ENCODE measurements around the gene DMGDH. TPM values are rescaled to one million over a fixed set of nuclear protein-coding genes. Genes with fewer than 3 reads are reported as not detected.

DMGDH gene
- total RNA-seq, 1 experiment from 2014 or later: not detected

DNA sequence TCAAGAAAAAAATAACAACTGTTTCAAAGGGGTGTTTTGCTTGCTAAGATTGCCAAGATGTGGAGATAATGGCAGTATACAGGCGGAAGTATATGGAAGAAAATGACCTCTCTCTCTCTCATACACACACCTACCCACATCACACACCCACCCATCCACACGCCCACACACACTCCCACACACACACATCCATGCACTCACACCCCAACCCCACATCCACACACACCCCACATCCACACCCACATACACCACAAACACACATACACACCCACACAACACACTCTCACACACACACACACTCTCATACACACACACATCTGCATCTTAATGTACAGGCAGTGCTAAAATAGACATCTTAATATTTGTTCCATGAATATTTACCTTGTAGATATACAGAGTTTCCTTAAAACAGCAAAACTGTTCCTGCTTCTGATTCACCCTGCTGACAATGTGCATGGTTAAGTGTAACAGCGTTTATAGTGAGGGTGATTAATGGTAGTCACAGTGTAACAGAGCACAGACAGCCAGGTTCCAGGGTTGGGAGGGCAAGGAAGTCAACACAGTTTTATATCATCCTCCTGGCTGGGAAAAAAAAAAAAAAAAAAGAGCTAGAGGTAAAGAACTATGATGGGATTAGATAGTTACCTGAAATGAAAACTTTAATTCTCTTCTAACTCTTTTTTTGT is 8.3 kb upstream of the DMGDH start:
- no peaks in the 10 kb centered on the region for H3K9me3 ChIP-seq
- H3K4me3 ChIP-seq: no peak overlapping the region
- no peak for DNase-seq
- H3K36me3 ChIP-seq: no peaks in the 10 kb centered on the region
- no peaks in the 10 kb centered on the region for H3K27me3 ChIP-seq

- H3K36me3 ChIP-seq: no peaks in the 10 kb centered on the region
- DNase-seq: no peak
- no peak overlapping the region for H3K4me3 ChIP-seq
- H3K9me3 ChIP-seq: no peaks in the 10 kb centered on the region
- H3K27me3 ChIP-seq: no peaks in the 10 kb centered on the region
These were observed 7.3 kb upstream of the DMGDH start for GRCh38 chr5:79076819-79077218.

DNA sequence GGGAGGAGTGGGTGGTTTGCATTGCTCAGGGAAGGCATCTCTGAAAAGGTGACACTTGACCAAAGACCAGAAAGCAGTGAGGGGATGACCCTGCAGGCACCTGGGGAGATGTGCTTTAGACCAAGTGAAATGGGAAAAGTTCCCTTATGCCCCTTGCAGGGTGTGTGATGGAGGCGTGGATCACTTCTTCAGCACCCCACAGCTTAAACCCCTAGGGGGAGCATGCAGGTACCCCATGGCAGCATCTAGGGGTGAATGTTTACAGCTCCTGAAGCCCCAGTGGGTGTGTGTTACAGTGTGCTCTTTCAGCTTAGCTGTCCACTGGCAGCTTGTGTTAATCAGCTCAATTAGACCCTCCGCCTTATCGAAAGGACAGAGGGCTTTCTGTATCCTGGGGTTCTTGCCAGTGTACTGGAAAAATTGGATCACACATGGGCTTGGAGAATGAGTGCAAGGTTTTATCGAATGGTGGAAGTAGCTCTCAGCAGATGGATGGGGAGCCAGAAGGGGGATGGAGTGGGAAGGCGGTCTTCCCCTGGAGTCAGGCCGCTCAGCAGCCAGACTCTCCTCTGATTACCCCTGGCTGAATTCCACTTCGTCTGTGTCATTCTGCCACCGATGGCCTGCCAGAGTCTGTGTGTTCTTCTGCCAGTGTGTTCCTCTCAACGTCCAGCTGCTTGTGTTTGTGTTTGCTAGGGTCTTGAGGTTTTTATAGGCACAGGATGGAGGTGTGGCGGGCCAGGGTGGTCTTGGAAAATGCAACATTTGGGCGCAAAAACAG is 6.4 kb upstream of the DMGDH start:
- H3K9me3 ChIP-seq: no peaks in the 10 kb centered on the region
- H3K36me3 ChIP-seq: no peaks in the 10 kb centered on the region
- no peak for DNase-seq
- no peaks in the 10 kb centered on the region for H3K27me3 ChIP-seq
- H3K4me3 ChIP-seq: no peak overlapping the region

DNA sequence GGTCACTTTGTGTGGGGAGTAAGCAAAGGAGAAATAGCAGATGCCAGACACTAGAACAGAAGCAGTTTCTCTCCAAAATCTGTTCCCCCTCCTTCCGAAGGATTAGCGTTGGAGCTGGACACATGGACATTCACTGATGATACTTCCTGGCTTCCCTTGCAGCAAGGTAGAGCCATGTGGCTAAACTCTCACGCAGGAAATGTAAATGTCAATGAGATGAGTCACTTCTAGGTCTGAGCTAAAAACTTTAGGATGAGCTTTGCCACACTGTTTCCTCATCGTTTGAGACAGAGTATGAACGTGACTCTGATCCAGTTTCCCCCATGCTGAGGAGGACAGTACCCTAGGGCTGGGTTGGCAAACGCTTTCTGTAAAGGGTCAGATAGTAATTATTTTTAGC is 5.2 kb upstream of the DMGDH start:
- Histone ChIP-seq H3K4me3 (no peak overlapping the region), H3K9me3 (no peaks in the 10 kb centered on the region), H3K27me3 (no peaks in the 10 kb centered on the region), H3K36me3 (no peaks in the 10 kb centered on the region)
- peak; percentile 6 for DNase-seq

DNA sequence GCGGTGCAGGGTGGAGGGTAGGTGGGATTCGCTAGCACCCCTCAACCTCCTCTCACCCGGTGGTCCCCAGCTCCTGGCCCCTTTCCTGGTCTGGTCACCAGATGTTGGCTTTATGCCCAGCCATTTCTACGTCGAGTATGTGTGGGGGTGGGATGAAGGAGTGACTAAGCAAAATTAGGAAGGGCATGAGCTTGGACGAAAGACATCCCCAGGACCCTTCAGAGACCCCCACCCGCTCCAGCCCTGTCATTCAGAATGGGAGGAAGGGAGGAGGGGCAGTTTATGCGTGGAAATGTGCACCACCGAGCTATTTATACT is 835 bp upstream of the DMGDH start:
- no peaks in the 10 kb centered on the region for H3K27me3 ChIP-seq
- DNase-seq: no peak
- no peaks in the 10 kb centered on the region for H3K36me3 ChIP-seq
- H3K9me3 ChIP-seq: no peaks in the 10 kb centered on the region
- no peak overlapping the region for H3K4me3 ChIP-seq

DNA sequence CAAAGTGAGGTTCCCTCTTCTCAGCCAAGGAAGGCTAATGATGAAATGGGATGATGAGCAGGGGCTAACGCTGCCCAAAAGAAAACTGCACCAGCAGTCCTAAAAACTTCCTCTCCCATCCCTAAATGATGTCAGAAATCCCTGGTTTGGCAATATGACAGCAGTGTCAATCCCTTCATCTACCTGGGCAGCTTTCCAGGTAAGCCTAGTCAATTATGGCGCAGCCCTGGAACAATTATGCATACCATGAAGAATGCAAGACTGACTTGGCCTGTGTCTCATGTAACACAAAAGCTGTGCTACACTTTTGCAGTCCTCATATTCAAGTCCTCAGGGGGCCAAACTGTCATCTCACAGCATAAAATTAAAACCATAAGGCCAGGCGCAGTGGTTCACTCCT is 7.0 kb downstream of the DMGDH start:
- no peak overlapping the region for H3K4me3 ChIP-seq

DNA sequence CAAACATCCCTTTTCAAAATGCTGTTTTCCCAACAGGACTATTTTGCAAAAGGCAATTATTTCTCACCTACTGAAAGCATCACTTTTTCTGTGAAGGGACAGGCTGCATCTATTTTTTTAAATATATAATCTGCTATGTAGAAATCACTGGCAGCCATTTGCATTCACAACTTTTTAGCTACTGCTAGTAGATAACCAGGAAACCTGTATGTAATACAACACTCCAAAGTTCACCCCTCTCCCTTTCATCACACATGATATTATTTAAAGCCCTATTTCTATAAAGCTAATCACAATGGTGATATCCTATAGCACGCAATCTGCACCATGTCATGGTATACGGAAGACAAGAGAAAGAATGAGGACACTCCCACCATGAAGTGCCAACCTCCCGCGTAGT is 9.8 kb downstream of the DMGDH start:
- Histone ChIP-seq H3K27me3 (peaks cover 8% of the 10 kb centered on the region; the same call in 1 of the 2 replicates), H3K36me3 (no peaks in the 10 kb centered on the region), H3K9me3 (no peaks in the 10 kb centered on the region), H3K4me3 (no peak overlapping the region)
- DNase-seq: no peak

More for the DNA sequence above, 7.0 kb downstream of the DMGDH start:
- DNase-seq: no peak
- Histone ChIP-seq H3K9me3 (no peaks in the 10 kb centered on the region), H3K27me3 (no peaks in the 10 kb centered on the region; the same call in 1 of the 2 replicates), H3K36me3 (no peaks in the 10 kb centered on the region)

DNA sequence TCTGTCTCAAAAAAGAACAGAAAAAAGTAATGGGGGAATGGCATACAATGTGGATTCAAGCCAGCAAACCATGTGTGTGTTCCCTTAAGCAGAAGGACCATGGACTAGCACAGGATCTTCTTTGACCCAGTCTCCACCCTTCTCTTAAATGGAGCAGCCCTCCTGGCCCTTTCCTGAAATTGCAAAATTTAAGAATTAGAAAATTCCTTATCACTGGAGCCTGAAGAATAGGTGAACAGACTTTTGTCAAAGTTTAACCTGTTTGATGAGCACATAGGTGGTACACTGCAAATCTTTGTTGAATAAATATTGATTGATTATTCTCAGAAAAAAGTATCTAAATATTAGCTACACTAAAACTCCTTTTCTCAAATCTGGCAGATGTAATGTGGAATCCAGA is 12.6 kb downstream of the DMGDH start:
- Histone ChIP-seq H3K9me3 (peaks cover 3% of the 10 kb centered on the region; the same call in 1 of the 2 replicates), H3K4me3 (no peak overlapping the region), H3K36me3 (no peaks in the 10 kb centered on the region), H3K27me3 (peaks cover 8% of the 10 kb centered on the region; the same call in 1 of the 2 replicates)
- no peak for DNase-seq

DNA sequence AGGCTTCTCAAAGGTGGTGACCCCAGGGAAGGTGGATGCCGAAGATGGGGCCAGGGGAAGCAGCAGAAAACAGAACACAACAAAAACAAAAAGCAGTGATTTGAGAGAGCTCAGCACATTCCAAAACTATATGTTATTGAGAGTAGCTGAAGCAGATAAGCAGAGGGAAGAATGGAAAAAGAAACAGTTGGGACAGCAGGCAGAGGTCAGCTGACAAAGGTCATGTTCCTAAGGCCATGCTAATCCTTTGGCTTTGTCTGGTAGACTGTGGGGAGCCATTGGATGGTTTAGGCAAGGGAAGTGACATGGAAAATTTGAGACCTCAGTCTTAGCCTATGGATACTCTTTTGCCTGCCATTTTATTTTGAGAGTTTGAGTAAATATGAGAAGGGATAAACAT is 14.5 kb downstream of the DMGDH start:
- H3K36me3 ChIP-seq: no peaks in the 10 kb centered on the region
- peaks cover 3% of the 10 kb centered on the region; the same call in 1 of the 2 replicates for H3K9me3 ChIP-seq
- peaks cover 8% of the 10 kb centered on the region; the same call in 1 of the 2 replicates for H3K27me3 ChIP-seq
- no peak for DNase-seq
- no peak overlapping the region for H3K4me3 ChIP-seq

DNA sequence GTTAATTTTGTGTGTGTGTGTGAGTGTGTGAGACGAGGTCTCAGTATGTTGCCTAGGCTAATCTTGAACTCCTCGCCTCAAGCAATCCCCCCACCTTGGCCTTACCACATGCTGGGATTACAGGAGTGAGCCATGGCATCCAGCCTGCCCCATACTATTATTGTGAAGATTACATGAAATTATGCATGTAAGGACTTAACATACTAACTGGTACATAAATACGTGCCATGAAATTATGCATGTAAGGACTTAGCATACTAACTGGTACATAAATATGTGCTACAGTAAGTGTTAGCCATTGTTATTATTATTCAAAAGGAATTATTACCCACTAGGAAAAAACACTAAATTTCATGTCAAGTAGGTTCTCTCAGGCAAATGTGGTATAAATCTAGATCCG is 16.2 kb downstream of the DMGDH start:
- peaks cover 3% of the 10 kb centered on the region; the same call in 1 of the 2 replicates for H3K9me3 ChIP-seq
- DNase-seq: no peak
- peaks cover 8% of the 10 kb centered on the region; the same call in 1 of the 2 replicates for H3K27me3 ChIP-seq
- H3K36me3 ChIP-seq: no peaks in the 10 kb centered on the region
- H3K4me3 ChIP-seq: no peak overlapping the region

GRCh38 chr5:79050498-79050897 is 19.0 kb downstream of the DMGDH start:
- no peak for DNase-seq
- Histone ChIP-seq H3K9me3 (peaks cover 3% of the 10 kb centered on the region; the same call in 1 of the 2 replicates), H3K36me3 (no peaks in the 10 kb centered on the region), H3K4me3 (no peak overlapping the region), H3K27me3 (0 out of 2 replicates have a peak, but pooled peaks cover 5% of the 10 kb centered on the region)

GRCh38 chr5:79048437-79048836 is 21.0 kb downstream of the DMGDH start:
- no peak for DNase-seq
- no peaks in the 10 kb centered on the region for H3K27me3 ChIP-seq
- H3K36me3 ChIP-seq: no peaks in the 10 kb centered on the region
- no peak overlapping the region for H3K4me3 ChIP-seq
- H3K9me3 ChIP-seq: peaks cover 3% of the 10 kb centered on the region; the same call in 1 of the 2 replicates

DNA sequence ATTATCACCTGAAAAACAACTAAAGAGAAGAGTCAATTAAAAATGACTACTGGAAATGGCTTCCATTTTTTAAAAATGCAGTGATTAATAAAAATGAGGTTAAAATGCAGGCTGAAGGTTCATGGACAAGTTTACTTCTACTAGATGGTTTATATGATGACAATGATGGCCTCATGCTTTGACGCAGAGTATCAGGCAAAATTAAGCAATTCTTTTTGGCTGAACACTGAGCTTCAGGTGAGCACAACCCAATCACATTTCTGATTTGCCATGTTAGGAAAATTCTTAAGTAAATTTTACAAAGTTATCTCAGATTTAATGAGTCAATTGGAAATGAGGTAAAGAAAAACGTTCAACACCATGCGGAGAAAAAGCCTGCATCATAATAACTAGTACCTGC is 22.3 kb downstream of the DMGDH start:
- Histone ChIP-seq H3K9me3 (peaks cover 2% of the 10 kb centered on the region; the same call in 1 of the 2 replicates), H3K4me3 (no peak overlapping the region), H3K27me3 (no peaks in the 10 kb centered on the region), H3K36me3 (no peaks in the 10 kb centered on the region)
- no peak for DNase-seq

DNA sequence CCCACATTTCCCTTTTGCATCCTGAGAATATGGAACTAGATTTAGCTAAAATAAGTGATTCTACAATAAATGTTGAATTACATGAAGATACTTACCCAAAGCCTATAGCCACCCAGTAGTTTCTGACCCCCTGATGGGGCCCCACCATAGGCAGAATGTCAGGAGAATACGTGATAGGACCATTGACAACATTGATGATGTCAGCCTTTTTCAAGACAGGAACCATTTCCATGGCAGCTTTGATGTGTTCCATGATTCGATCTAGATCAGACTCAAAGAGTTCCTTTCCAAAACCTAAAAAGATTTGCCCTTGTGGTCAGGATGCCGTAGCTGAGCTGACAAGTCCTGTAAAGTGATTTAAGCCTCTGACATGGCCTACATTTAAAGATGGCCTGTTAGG is 27.3 kb downstream of the DMGDH start:
- Histone ChIP-seq H3K36me3 (no peaks in the 10 kb centered on the region), H3K4me3 (no peak overlapping the region), H3K9me3 (no peaks in the 10 kb centered on the region), H3K27me3 (no peaks in the 10 kb centered on the region)
- DNase-seq: no peak

DNA sequence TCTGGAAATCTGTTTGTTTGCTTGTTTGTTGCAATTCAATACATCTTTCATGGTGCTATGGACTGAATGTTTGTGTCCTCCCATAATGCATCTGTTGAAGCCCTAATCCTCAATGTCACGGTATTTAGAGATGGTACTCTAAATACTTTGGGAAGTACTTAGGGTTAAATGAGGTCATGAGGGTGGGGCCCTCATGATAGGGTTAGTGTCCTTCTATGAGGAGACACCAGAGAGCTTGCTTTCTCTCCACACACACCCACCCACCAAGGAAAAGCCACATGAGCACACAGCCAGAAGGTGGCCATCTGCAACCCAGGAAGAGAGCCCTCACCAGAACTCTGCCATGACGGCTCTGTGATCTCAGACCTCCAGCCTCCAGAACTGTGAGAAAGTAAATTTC is 32.7 kb downstream of the DMGDH start:
- no peak overlapping the region for H3K4me3 ChIP-seq
- no peaks in the 10 kb centered on the region for H3K9me3 ChIP-seq
- H3K27me3 ChIP-seq: no peaks in the 10 kb centered on the region
- DNase-seq: no peak
- H3K36me3 ChIP-seq: no peaks in the 10 kb centered on the region

DNA sequence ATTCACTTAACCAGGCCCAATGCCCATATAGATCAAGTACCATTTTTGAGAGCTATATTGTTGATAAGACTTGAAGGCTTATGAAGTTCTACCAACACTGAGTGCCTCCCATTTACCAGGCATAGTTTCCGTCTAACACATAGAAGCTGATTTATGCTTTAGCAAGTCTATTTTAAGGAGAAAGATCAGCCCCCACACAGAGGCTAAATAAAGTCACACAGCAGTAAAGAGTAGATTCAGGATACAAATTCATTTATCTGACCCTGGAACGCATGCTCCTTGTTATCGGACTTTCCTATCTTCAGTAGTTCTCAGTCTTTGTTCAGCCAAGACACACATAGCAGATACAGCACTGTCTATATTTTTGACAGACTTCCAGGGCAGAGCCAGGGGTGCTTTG is 34.2 kb downstream of the DMGDH start:
- DNase-seq: no peak
- Histone ChIP-seq H3K4me3 (no peak overlapping the region), H3K27me3 (no peaks in the 10 kb centered on the region), H3K9me3 (no peaks in the 10 kb centered on the region), H3K36me3 (no peaks in the 10 kb centered on the region)

DNA sequence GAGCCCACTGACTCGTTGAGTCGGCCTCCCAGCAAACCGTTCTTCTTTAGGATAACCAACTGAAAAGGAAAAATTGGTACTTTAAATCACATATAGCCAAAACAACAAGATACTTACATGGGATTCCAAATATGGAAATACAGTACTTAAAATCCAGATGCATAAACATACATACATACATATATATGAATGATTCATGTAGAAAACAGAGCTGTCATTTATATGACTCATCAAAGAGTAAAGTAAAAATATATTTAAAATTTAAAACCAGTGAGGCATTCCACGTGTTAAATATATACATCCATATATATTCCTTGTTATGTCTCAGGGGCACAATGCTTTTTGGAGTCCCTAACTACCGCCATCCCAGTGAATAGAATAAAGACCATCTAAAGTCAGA is 36.7 kb downstream of the DMGDH start:
- DNase-seq: no peak
- H3K27me3 ChIP-seq: no peaks in the 10 kb centered on the region
- H3K4me3 ChIP-seq: no peak overlapping the region
- no peaks in the 10 kb centered on the region for H3K9me3 ChIP-seq
- H3K36me3 ChIP-seq: no peaks in the 10 kb centered on the region

Measured in MG63 (cell line).